ENCODE measurements around the gene BMP7.
"Not testable (repeated sequence)": the region's sequence is repeated elsewhere in the genome, so short reads cannot be mapped to it uniquely, and the experiment has no call there.

BMP7 gene

DNA sequence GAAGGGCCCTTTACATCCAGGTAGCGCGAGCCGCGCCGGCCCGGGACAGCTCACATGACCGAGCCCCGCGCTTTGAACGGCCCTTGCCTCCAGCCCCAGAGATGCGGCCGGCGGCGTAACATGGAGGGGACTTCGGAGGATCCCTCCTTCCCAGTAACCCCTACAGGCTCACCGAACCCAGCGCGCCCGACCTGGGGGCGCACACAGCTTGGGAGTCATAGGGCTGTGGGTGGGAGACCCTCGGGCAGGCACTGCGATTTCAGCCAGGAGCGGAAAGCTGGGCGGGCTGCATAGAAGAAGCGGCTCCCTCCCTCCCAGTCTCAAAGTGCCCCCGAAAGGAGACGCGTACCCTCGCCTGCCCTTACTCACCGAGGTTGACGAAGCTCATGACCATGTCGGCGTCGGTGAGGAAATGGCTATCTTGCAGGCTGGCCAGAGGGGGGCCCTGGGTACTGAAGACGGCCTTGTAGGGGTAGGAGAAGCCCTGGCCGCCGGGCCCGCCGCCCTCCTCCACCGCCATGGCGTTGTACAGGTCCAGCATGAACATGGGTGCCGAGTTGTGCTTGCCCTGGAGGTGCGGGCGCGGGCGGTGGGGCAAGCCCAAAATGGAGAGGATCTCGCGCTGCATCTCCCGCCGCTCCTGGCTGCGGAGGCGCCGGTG, 975 bp downstream of the BMP7 start (continued):
- TF ChIP-seq, protein P1, sequence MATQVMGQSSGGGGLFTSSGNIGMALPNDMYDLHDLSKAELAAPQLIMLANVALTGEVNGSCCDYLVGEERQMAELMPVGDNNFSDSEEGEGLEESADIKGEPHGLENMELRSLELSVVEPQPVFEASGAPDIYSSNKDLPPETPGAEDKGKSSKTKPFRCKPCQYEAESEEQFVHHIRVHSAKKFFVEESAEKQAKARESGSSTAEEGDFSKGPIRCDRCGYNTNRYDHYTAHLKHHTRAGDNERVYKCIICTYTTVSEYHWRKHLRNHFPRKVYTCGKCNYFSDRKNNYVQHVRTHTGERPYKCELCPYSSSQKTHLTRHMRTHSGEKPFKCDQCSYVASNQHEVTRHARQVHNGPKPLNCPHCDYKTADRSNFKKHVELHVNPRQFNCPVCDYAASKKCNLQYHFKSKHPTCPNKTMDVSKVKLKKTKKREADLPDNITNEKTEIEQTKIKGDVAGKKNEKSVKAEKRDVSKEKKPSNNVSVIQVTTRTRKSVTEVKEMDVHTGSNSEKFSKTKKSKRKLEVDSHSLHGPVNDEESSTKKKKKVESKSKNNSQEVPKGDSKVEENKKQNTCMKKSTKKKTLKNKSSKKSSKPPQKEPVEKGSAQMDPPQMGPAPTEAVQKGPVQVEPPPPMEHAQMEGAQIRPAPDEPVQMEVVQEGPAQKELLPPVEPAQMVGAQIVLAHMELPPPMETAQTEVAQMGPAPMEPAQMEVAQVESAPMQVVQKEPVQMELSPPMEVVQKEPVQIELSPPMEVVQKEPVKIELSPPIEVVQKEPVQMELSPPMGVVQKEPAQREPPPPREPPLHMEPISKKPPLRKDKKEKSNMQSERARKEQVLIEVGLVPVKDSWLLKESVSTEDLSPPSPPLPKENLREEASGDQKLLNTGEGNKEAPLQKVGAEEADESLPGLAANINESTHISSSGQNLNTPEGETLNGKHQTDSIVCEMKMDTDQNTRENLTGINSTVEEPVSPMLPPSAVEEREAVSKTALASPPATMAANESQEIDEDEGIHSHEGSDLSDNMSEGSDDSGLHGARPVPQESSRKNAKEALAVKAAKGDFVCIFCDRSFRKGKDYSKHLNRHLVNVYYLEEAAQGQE (tag by site-specific recombination; IDR thresholded peaks at IDR 0.05): peak; percentile 52; the same call in 1 of the 2 replicates
- TF ChIP-seq KLF1 (tag by site-specific recombination; IDR thresholded peaks at IDR 0.05) (0 out of 2 replicates have a peak, but pooled peaks have one; percentile 8), ZNF701 (tag by site-specific recombination; IDR thresholded peaks at IDR 0.05) (no peak), ZBTB8A (tag by site-specific recombination; IDR thresholded peaks at IDR 0.05) (peak; percentile 57), ZNF335 (tag by site-specific recombination; conservative IDR thresholded peaks at IDR 0.05) (peak; percentile 85), ZNF76 (tag by site-specific recombination; IDR thresholded peaks at IDR 0.05; ENCODE audit: borderline replicate concordance, low read depth) (no peak; the same call in 1 of the 2 replicates), ZNF366 (tag by site-specific recombination; conservative IDR thresholded peaks at IDR 0.05) (peak; percentile 53), ZNF843 (tag by site-specific recombination; IDR thresholded peaks at IDR 0.05) (no peak), ZNF132 (tag by site-specific recombination; IDR thresholded peaks at IDR 0.05; ENCODE audit: borderline replicate concordance) (no peak), SALL2 (tag by site-specific recombination; IDR thresholded peaks at IDR 0.05; ENCODE audit: borderline replicate concordance) (no peak)
- TF ChIP-seq, protein P2, sequence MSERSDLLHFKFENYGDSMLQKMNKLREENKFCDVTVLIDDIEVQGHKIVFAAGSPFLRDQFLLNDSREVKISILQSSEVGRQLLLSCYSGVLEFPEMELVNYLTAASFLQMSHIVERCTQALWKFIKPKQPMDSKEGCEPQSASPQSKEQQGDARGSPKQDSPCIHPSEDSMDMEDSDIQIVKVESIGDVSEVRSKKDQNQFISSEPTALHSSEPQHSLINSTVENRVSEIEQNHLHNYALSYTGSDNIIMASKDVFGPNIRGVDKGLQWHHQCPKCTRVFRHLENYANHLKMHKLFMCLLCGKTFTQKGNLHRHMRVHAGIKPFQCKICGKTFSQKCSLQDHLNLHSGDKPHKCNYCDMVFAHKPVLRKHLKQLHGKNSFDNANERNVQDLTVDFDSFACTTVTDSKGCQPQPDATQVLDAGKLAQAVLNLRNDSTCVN (tag by site-specific recombination; optimal IDR thresholded peaks at IDR 0.05): peak; percentile 67
- TF ChIP-seq, protein P3, sequence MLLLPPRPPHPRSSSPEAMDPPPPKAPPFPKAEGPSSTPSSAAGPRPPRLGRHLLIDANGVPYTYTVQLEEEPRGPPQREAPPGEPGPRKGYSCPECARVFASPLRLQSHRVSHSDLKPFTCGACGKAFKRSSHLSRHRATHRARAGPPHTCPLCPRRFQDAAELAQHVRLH (tag by site-specific recombination; IDR thresholded peaks at IDR 0.05): no peak
- TF ChIP-seq, protein P4, sequence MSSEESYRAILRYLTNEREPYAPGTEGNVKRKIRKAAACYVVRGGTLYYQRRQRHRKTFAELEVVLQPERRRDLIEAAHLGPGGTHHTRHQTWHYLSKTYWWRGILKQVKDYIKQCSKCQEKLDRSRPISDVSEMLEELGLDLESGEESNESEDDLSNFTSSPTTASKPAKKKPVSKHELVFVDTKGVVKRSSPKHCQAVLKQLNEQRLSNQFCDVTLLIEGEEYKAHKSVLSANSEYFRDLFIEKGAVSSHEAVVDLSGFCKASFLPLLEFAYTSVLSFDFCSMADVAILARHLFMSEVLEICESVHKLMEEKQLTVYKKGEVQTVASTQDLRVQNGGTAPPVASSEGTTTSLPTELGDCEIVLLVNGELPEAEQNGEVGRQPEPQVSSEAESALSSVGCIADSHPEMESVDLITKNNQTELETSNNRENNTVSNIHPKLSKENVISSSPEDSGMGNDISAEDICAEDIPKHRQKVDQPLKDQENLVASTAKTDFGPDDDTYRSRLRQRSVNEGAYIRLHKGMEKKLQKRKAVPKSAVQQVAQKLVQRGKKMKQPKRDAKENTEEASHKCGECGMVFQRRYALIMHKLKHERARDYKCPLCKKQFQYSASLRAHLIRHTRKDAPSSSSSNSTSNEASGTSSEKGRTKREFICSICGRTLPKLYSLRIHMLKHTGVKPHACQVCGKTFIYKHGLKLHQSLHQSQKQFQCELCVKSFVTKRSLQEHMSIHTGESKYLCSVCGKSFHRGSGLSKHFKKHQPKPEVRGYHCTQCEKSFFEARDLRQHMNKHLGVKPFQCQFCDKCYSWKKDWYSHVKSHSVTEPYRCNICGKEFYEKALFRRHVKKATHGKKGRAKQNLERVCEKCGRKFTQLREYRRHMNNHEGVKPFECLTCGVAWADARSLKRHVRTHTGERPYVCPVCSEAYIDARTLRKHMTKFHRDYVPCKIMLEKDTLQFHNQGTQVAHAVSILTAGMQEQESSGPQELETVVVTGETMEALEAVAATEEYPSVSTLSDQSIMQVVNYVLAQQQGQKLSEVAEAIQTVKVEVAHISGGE (tag by site-specific recombination; conservative IDR thresholded peaks at IDR 0.05; ENCODE audit: low read depth): no peak

DNA sequence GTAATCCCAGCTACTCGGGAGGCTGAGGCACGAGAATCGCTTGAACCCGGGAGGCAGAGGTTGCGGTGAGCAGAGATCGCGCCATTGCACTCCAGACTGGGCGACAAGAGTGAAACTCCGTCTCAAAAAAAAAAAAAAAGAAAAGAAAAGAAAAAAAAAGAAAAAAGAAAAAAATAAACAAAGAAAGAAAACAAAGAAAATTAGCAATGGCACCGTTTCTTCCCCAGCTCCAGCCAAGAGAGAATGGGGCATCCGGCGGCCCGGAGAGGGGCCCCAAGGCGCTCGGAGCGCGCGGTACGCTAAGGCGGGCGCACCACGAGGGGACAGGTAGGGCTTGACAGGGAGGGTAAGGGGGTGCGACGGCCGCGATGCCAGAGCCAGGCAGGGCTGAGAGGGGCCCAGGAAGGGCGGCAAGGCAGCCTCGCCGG, 1.5 kb downstream of the BMP7 start:
- Histone ChIP-seq H3K4me1 (ENCODE audit: control insufficient read depth, insufficient read depth, low read length) (peaks cover 13% of the 10 kb centered on the region), H3K27ac (ENCODE audit: extremely low read depth, low read depth, low read length) (peak overlapping the region; percentile 74; the same call in 1 of the 2 replicates), H3K4me3 (ENCODE audit: low read depth, low read length) (peak overlapping the region; percentile 65)
- ChIA-PET CTCF (interaction anchor here (0.7 to 2.5 kb wide), 2 partner anchors 12 to 68 kb away, joined by 3 to 8 read pairs; no protein-coding TSS in a partner anchor), POLR2A (interaction anchor here (0.6 to 1.3 kb wide), 3 partner anchors 12 to 167 kb away, joined by 4 to 5 read pairs (median 5); no protein-coding TSS in a partner anchor)
- not testable (repeated sequence) for H3K36me3 ChIP-seq (ENCODE audit: control insufficient read depth in 2 of 2, insufficient read depth in 1 of 2, low read length in 2 of 2); H3K9me3 ChIP-seq (ENCODE audit: control insufficient read depth, insufficient read depth, low read depth, low read length)
- TF ChIP-seq ZBTB20 (tag by site-specific recombination; IDR thresholded peaks at IDR 0.05) (peak; percentile 97), ZNF600 (tag by site-specific recombination; IDR thresholded peaks at IDR 0.05) (peak; percentile 65), REPIN1 (tag by site-specific recombination; IDR thresholded peaks at IDR 0.05; ENCODE audit: low read depth) (0 out of 2 replicates have a peak, but pooled peaks have one; percentile 12), ZXDB (tag by site-specific recombination; IDR thresholded peaks at IDR 0.05) (0 out of 2 replicates have a peak, but pooled peaks have one; percentile 17), ZBTB8A (tag by site-specific recombination; IDR thresholded peaks at IDR 0.05) (peak; percentile 87), KLF8 (tag by site-specific recombination; IDR thresholded peaks at IDR 0.05) (0 out of 2 replicates have a peak, but pooled peaks have one; percentile 14)
- TF ChIP-seq, protein P5, sequence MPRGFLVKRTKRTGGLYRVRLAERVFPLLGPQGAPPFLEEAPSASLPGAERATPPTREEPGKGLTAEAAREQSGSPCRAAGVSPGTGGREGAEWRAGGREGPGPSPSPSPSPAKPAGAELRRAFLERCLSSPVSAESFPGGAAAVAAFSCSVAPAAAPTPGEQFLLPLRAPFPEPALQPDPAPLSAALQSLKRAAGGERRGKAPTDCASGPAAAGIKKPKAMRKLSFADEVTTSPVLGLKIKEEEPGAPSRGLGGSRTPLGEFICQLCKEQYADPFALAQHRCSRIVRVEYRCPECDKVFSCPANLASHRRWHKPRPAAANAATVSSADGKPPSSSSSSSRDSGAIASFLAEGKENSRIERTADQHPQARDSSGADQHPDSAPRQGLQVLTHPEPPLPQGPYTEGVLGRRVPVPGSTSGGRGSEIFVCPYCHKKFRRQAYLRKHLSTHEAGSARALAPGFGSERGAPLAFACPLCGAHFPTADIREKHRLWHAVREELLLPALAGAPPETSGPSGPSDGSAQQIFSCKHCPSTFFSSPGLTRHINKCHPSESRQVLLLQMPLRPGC (tag by site-specific recombination; IDR thresholded peaks at IDR 0.05): 0 out of 2 replicates have a peak, but pooled peaks have one; percentile 16
- TF ChIP-seq, protein P6, sequence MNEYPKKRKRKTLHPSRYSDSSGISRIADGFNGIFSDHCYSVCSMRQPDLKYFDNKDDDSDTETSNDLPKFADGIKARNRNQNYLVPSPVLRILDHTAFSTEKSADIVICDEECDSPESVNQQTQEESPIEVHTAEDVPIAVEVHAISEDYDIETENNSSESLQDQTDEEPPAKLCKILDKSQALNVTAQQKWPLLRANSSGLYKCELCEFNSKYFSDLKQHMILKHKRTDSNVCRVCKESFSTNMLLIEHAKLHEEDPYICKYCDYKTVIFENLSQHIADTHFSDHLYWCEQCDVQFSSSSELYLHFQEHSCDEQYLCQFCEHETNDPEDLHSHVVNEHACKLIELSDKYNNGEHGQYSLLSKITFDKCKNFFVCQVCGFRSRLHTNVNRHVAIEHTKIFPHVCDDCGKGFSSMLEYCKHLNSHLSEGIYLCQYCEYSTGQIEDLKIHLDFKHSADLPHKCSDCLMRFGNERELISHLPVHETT (tag by site-specific recombination; IDR thresholded peaks at IDR 0.05): peak; percentile 57
